Measurements from ENCODE around the gene ATP2B1. TPM values are rescaled to one million over a fixed set of nuclear protein-coding genes. Genes with fewer than 3 reads are reported as not detected.

Gene ATP2B1
- total RNA-seq, 4 donors from 2014 or later, result 10.9 to 32.4 (median 21.0) TPM

DNA sequence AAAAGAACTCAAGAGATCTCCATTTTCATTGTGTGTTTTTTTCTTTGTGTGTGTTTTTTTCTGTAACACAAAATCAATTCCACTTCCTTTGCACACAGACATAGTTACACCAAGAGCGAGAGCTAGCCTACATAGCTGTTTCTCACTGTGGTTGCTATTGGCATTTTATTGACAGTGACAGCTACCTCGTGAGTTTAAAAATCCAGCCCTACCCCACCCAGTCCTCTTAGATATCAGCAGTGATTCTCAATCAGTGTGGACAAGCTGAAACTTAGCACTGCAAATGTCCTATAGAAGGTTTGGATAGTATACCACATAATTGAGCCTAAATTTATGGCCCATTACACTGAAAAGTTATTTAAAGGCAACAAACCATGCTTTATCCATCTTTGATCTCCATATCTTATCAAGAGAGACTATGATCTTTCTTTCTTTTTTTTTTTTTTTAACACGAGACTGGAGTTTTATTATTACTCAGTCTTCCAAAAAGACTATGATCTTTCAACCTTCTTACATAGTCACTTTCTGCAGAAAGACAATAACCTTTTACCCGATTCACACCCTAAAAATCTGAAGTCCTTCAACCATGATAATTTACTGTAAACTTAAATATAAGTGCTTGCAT is 46.8 kb downstream of the ATP2B1 start:
- intact Hi-C loops (cut with DNase I), result no loop called here
- TF ChIP-seq, protein P1, sequence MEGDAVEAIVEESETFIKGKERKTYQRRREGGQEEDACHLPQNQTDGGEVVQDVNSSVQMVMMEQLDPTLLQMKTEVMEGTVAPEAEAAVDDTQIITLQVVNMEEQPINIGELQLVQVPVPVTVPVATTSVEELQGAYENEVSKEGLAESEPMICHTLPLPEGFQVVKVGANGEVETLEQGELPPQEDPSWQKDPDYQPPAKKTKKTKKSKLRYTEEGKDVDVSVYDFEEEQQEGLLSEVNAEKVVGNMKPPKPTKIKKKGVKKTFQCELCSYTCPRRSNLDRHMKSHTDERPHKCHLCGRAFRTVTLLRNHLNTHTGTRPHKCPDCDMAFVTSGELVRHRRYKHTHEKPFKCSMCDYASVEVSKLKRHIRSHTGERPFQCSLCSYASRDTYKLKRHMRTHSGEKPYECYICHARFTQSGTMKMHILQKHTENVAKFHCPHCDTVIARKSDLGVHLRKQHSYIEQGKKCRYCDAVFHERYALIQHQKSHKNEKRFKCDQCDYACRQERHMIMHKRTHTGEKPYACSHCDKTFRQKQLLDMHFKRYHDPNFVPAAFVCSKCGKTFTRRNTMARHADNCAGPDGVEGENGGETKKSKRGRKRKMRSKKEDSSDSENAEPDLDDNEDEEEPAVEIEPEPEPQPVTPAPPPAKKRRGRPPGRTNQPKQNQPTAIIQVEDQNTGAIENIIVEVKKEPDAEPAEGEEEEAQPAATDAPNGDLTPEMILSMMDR (IDR thresholded peaks at IDR 0.05), result no peak
- TF ChIP-seq POLR2A (IDR thresholded peaks at IDR 0.05), result no peak
- Histone ChIP-seq H3K27me3 (no peaks in the 10 kb centered on the region), H3K9me3 (no peaks in the 10 kb centered on the region), H3K36me3 (no peaks in the 10 kb centered on the region), H3K4me3 (no peak overlapping the region), H3K4me1 (peaks cover 6 to 21% (median 10%) of the 10 kb centered on the region in 3 donors), H3K27ac (no peak overlapping the region)
- whole genome bisulfite sequencing, 2 donors, result 71% methylated on average over 4 of the region's 4 CpGs
- DNase-seq, result no peak

DNA sequence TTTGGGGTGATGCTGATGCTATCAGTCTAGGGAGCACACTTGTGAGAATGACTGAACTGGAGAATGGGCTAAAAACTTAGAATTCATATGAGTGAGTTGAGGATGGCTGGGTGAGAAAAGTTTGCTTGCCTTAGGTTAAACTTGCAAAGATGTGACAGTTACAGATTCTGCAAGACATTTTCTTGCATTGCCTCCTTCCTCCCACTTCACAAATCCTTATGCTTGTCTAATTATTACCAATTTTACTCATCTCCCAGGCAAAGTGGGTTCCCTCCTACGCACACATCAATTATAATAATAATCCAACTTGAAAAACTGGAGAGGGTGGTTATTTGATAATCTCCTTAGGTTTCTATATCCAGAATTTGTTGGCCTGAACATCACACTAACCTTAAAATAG is 50.9 kb downstream of the ATP2B1 start:
- H3K4me3 ChIP-seq, result no peak overlapping the region
- peaks cover 0 to 3% (median 3%) of the 10 kb centered on the region in 3 donors for H3K4me1 ChIP-seq
- H3K9me3 ChIP-seq, result no peaks in the 10 kb centered on the region
- H3K27ac ChIP-seq, result no peak overlapping the region
- H3K27me3 ChIP-seq, result no peaks in the 10 kb centered on the region
- 68 to 75% methylated on average over 1 of the region's 1 CpG for WGBS, 2 donors
- DNase-seq, result no peak
- TF ChIP-seq POLR2A (IDR thresholded peaks at IDR 0.05), result no peak
- TF ChIP-seq, protein P1 (IDR thresholded peaks at IDR 0.05), result no peak
- intact Hi-C loops (cut with DNase I), result no loop called here
- no peaks in the 10 kb centered on the region for H3K36me3 ChIP-seq

DNA sequence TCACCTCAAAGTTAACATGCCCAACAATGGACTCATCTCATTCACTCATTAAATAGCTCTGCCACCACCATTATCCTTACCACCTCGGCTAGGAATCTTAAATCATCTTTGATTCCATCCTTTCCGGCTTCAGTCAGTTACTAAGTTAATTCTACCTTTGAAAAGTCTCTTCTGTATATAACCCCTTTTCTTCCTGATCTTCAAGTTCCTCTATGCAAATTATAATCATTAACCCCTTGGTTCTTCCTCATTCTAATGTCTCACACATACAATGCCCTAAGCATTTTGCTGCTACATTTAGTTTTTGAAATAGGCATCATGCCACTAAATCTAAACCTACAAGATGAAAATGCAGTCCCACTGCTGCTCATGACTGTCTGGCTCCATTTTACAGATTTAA is 51.6 kb downstream of the ATP2B1 start:
- intact Hi-C loops (cut with DNase I), result no loop called here
- Histone ChIP-seq H3K4me3 (no peak overlapping the region), H3K4me1 (no peaks in the 10 kb centered on the region), H3K27me3 (no peaks in the 10 kb centered on the region), H3K9me3 (no peaks in the 10 kb centered on the region), H3K27ac (no peak overlapping the region), H3K36me3 (no peaks in the 10 kb centered on the region)
- WGBS, 2 donors, result 70 to 86% methylated on average over 2 of the region's 2 CpGs
- TF ChIP-seq POLR2A (IDR thresholded peaks at IDR 0.05), result no peak
- TF ChIP-seq, protein P1 (IDR thresholded peaks at IDR 0.05), result no peak
- no peak for DNase-seq

DNA sequence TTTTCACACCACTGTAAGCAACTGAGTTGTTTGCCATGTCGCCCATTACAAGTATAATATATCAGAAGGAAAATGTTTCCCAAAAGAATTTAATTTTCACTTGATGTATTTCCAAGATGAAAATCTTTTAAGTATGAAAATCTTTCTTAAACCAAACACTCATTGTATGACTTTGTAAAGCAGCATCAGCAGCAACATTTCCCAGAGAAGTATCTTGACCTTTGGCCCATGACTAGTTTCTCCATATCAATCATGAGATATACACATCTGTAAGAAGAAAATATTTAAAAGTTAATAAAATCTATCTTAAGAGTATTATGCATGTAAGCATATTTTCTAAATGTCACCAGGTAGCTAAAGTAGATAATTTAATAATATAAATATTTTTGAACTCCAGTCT is 52.8 kb downstream of the ATP2B1 start:
- H3K27me3 ChIP-seq, result no peaks in the 10 kb centered on the region
- H3K36me3 ChIP-seq, result no peaks in the 10 kb centered on the region
- WGBS, 2 donors, result 78 to 83% methylated on average over 1 of the region's 1 CpG
- no peak for DNase-seq
- no peaks in the 10 kb centered on the region for H3K4me1 ChIP-seq
- no peak overlapping the region for H3K27ac ChIP-seq
- TF ChIP-seq POLR2A (IDR thresholded peaks at IDR 0.05), result no peak
- TF ChIP-seq, protein P1 (IDR thresholded peaks at IDR 0.05), result no peak
- no peak overlapping the region for H3K4me3 ChIP-seq
- intact Hi-C loops (cut with DNase I), result no loop called here
- no peaks in the 10 kb centered on the region for H3K9me3 ChIP-seq

DNA sequence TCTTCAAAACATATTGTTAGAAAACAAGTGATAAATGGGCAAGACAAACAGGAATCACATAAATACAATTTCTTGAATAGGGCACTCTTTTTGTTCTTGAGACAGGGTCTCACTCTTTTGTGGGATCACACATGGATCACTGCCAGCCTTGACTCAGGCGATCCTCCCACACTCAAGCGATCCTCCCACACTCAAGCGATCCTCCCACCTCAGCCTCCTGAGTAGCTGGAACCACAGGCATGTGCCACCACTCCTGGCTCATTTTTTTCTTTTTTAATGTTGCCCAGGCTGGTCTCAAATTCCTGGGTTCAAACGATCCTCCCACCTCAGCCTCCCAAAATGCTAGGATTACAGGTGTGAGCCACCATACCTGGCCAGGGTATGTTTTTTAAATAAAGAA is 57.4 kb downstream of the ATP2B1 start:
- no peak for TF ChIP-seq POLR2A (IDR thresholded peaks at IDR 0.05)
- TF ChIP-seq, protein P1 (IDR thresholded peaks at IDR 0.05), result no peak
- no peak overlapping the region for H3K4me3 ChIP-seq
- DNase-seq, result no peak
- WGBS, 2 donors, result 85 to 100% methylated on average over 4 of the region's 4 CpGs
- intact Hi-C loops (cut with DNase I), result no loop called here
- no peaks in the 10 kb centered on the region for H3K9me3 ChIP-seq
- H3K4me1 ChIP-seq, result peaks cover 0 to 7% (median 0%) of the 10 kb centered on the region in 3 donors
- no peak overlapping the region for H3K27ac ChIP-seq
- no peaks in the 10 kb centered on the region for H3K27me3 ChIP-seq
- peaks cover 0 to 12% (median 0%) of the 10 kb centered on the region in 3 donors for H3K36me3 ChIP-seq
